ENCODE results near the gene CDCA5.
A peak's percentile ranks its signal among the peaks of the same experiment; 100 is the strongest.

Gene CDCA5

DNA sequence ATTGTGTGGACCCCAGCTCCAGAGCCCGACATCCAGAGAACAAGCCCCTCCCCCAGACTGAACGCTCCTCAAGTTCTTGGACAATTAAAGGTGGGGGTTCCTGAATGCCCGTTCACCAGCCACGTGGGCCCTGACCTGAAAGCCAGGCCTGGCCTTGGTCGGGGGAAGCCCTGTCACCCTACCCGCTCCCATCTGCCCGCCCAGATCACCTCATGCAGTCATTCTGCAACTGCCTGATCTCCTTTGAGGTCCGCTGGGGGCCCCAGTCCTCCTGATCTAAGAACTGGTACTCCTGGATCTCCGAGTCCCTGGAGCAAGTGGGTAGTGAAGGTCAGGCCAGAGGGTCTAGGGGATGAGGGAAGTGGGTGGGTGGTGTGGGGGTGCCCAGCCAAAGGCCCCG lies 16.4 kb downstream of the CDCA5 start:
- DNase-seq = no peak

DNA sequence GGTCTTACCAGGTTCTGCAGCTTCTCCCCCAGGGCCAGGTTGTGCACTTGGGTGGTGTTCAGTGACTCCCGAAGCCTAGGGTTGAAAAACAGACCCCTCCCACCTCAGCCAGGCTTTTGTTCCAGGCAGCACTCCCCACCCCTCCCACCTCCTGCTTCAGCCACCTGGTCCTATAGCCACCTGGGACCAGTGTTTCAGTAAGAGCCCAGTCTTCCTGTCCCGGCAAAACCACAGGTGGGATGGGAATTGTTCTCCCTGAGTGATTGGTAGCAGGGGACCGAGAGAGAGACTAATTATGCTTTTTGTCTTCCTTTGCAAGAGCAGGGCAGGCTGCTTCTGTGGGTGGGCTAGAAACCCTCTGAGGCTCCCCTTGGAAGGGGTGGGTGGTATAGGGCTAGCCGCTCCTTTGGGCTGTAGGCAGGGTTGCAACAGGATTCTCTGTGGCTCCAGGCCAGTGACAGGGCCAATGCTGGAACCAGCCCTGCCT lies 17.0 kb downstream of the CDCA5 start:
- peak; percentile 6 for DNase-seq

DNA sequence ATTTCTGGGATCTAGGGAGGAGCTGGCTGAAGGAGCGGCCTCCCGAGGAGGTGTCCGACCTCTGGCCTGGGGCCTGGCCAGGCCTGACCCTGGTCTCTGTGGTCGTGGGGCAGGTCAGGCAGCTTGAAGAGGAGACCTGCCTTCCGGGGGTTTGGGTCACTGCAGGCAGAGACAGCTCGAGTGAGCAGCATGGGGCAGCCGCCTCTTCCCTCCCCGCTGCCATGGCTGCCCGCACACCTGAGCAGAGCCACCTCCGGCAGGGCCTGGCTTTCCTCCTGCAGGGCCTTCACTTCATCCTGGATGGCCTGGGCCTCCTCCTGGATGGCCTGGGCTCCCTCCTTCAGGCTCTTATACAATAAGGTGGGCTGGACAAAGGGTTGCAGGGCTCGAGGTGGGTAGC lies 17.5 kb downstream of the CDCA5 start:
- DNase-seq = no peak

GRCh38 chr11:65065851-65066250 lies 18.0 kb downstream of the CDCA5 start:
- DNase-seq = no peak

DNA sequence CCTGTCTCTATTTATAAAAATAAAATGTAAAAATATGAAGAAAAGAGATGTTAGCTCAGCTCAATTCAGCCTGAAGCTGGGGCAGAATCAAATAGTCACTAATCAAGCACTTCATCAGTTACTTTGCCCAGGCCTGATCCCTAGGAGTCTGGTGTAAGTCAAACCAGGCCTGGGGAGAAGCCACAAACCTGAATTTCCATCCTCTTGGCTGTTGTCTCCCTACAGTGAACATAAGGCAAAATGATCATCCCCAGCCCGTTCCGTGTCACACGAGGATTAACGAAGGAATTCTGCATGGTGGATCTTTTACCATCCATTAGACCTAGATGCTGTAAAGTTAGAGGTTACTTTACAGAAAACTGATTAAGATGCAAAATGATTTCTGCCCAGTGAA lies 19.0 kb downstream of the CDCA5 start:
- no peak for DNase-seq

DNA sequence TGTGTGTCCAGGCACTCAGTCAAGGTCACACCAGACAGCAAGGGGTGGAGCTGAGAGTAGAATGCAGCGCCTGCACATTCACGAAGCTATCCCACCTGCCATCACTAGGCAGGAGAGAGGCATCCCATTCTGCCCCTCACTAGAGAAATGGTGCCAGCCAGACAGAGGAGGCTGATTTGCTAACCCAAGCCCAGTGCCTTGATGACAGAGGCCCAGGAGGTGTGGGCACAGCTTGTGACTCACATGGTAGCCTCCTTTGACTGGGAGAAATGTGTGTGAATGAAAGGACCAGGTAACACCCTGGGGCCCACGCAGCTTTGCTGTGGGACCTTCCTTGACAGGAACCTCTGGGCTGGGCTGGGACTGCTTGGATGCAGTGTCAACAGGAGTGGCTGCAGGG lies 20.3 kb downstream of the CDCA5 start:
- DNase-seq = no peak

DNA sequence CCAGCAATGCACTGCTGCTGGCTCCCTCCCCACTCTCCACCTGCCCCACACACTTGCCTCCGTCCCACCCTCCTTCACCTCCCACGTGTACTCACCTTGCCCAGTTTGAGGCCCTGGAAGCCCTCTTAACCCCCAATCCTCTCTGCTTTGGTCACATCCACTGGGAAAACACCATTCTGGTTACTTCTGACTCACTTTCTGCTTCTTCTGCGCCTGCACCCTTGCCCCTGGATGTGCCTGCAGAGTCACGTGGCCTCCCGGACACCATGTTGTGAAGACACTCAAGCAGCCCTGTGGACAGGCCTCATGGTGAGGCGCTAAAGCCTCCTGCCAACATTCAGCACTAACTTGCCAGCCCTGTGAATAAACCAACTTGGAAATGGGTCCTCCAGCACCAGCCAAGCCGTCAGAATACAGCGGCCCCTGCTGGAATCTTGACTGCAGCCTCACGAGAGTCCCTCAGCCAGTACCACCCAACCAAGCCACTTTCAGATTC lies 22.9 kb downstream of the CDCA5 start:
- DNase-seq = no peak

- no peak for DNase-seq
Measured at GRCh38 chr11:65059959-65060824, 23.6 kb downstream of the CDCA5 start.

GRCh38 chr11:65059523-65059922 lies 24.3 kb downstream of the CDCA5 start:
- no peak for DNase-seq

GRCh38 chr11:65058419-65059054 lies 25.3 kb downstream of the CDCA5 start, which contains the start of gene NAALADL1:
Gene NAALADL1 (minus strand): TSS chr11:65058553. CDS start chr11:65058521, 32 bp downstream.
- DNase-seq = no peak

DNA sequence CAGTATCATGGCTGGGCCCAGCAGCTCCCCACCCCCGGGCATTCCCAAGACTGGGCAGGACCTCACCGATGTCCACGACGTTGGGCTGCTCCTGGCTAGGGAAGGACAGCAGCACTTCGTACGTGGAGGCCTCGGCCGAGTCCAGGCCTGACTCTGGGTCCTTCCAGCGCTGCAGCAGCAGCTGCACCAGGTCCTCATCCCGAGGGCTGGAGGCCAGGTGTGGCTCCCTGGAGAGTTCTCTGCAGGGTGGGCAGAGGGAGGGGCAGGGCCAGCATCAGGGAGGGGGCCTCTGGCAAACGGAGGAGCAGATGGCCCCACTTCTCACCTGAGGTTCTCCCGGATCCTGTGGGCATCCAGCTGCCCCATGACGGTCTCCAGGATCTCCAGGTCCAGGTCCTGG lies 25.8 kb downstream of the CDCA5 start:
- DNase-seq = no peak

GRCh38 chr11:65057526-65057925 lies 26.3 kb downstream of the CDCA5 start:
- DNase-seq = no peak

- no peak for DNase-seq
Measured at GRCh38 chr11:65056999-65057398, 26.8 kb downstream of the CDCA5 start.

DNA sequence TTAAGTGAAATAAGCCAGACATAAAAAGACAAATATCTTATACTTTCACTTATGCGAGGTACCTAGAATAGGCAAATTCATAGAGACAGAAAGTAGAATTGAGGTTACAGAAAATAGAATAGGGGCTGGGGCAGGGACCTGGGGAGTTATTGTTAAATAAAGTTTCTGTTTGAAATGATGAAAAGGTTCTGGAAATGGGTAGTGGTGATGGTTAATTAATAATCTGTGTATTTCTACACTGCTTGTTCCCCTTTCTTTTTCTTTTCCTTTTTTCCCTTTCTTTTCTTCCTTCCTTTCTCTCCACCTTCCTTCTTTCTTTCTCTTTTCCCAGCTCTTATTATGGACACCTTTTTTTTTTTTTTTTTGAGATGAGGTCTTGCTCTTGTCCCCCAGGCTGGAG lies 28.3 kb downstream of the CDCA5 start:
- no peak for DNase-seq

GRCh38 chr11:65053827-65054508 lies 29.9 kb downstream of the CDCA5 start:
- DNase-seq = no peak

GRCh38 chr11:65051398-65051858 lies 32.4 kb downstream of the CDCA5 start:
- DNase-seq = no peak

GRCh38 chr11:65047581-65048422 lies 36.0 kb downstream of the CDCA5 start:
- no peak for DNase-seq

GRCh38 chr11:65045728-65046127 lies 38.1 kb downstream of the CDCA5 start:
- DNase-seq = no peak

- no peak for DNase-seq
Measured at GRCh38 chr11:65045061-65045460, 38.8 kb downstream of the CDCA5 start.

GRCh38 chr11:65043881-65044501 lies 39.8 kb downstream of the CDCA5 start:
- no peak for DNase-seq

DNA sequence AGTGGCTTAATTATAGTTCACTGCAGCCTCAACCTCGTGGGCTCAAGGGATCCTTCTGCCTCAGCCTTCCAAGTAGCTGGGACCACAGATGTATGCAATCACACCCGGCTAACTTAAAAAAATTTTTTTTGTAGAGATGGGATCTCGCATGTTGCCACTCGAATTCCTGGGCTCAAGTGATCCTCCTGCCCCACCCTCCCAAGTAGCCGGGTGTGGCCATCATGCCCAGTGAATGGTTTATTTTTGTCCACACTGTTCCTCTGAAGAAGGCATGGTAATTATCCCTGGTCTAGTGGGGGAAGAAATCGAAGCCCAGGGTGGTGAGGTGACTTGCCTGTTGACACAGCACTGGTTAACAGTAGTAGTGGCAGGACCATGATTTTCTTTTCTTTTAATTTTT lies 40.9 kb downstream of the CDCA5 start:
- no peak for DNase-seq

Measured in NCI-H526 treated with DMSO at 0.1 percent for 48 hours (cell line).